ENCODE measurements around the gene GPR176.

The GPR176 gene

DNA sequence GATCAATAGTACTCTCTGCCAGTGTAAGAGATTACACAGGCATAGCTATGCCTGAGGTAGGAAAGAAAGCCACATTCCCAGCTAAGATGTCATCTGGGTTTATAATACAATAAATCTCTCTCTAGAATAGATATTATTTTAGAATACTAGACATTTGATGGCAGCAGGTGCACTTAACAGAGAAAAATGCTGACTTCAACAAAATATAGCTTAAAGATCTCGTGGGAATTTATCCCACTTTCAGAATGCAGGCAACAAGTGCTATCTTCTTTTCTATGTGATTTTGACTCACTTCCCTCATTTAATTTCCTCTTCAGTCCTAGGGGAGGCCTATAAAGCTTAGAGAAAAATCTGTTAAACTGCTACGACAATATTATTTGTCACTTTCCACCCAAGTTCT is 76.5 kb downstream of the GPR176 start:
- DNase-seq (ENCODE audit: low read depth), result no peak
- no peak overlapping the region for H3K4me3 ChIP-seq (ENCODE audit: low read depth, low read length)
- in situ Hi-C loops (cut with HindIII; ENCODE audit: low sequenced_read_pairs), result no loop called here
- TF ChIP-seq, protein P1, sequence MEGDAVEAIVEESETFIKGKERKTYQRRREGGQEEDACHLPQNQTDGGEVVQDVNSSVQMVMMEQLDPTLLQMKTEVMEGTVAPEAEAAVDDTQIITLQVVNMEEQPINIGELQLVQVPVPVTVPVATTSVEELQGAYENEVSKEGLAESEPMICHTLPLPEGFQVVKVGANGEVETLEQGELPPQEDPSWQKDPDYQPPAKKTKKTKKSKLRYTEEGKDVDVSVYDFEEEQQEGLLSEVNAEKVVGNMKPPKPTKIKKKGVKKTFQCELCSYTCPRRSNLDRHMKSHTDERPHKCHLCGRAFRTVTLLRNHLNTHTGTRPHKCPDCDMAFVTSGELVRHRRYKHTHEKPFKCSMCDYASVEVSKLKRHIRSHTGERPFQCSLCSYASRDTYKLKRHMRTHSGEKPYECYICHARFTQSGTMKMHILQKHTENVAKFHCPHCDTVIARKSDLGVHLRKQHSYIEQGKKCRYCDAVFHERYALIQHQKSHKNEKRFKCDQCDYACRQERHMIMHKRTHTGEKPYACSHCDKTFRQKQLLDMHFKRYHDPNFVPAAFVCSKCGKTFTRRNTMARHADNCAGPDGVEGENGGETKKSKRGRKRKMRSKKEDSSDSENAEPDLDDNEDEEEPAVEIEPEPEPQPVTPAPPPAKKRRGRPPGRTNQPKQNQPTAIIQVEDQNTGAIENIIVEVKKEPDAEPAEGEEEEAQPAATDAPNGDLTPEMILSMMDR (IDR thresholded peaks at IDR 0.05; ENCODE audit: low read depth, low read length, missing control alignments), result no peak

DNA sequence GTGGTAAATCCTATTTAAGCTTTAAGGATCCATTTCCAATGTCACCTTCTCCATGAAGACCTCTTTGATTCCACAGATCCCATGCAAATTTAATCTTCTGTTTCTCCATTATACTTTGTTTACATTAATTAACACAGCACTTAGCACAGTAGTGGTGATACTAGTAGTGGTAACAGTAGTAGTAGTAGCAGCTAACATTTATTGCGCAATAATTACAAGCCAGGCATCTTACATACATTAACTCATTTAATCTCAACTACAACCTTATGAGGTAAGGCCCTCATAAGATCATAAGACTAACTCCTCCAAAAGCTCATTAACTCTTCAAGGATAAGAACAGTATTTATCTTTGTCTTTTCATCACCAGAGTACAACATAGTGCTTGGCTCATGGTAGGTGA is 82.6 kb downstream of the GPR176 start:
- in situ Hi-C loops (cut with HindIII; ENCODE audit: low sequenced_read_pairs), result no loop called here
- no peak for DNase-seq (ENCODE audit: low read depth)
- TF ChIP-seq, protein P1 (IDR thresholded peaks at IDR 0.05; ENCODE audit: low read depth, low read length, missing control alignments), result no peak
- no peak overlapping the region for H3K4me3 ChIP-seq (ENCODE audit: low read depth, low read length)

DNA sequence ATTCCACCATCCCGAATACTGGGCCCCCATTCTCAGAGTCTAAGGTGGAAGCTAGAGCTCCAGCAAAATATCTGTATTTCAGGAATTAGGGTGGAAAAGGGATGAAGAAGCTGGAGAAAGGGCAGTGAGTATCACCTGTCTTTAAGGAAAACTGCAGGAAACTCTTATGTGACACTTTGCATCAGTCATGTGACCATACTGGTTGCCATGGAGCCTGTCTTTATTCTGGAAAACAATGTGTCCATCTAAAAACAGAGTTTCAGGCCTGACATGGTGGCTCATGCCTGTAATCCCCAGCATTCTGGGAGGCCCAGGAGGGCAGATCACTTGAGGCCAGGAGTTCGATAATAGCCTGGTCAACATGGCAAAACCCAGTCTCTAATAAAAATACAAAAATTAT is 84.5 kb downstream of the GPR176 start:
- in situ Hi-C loops (cut with HindIII; ENCODE audit: low sequenced_read_pairs), result no loop called here
- no peak overlapping the region for H3K4me3 ChIP-seq (ENCODE audit: low read depth, low read length)
- DNase-seq (ENCODE audit: low read depth), result no peak
- TF ChIP-seq, protein P1 (IDR thresholded peaks at IDR 0.05; ENCODE audit: low read depth, low read length, missing control alignments), result no peak

DNA sequence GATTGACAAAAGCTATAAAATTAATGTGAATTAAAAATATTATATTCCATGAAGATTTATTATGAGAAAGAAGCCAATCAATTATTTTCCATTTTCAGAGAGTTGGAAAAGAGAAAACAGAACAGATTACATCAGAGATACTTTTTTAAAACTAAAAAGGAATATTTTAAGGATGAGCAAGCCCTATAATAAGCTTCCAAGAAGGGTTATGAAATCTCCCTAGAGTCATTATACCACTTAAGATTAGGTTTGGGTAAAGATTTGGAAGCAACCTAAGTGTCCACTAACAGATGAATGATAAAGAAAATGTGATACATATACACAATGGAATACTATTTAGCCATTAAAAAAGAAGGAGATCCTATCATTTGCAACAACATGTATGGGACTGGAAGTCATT is 85.8 kb downstream of the GPR176 start:
- no peak for DNase-seq (ENCODE audit: low read depth)
- no peak overlapping the region for H3K4me3 ChIP-seq (ENCODE audit: low read depth, low read length)
- TF ChIP-seq, protein P1 (IDR thresholded peaks at IDR 0.05; ENCODE audit: low read depth, low read length, missing control alignments), result no peak
- in situ Hi-C loops (cut with HindIII; ENCODE audit: low sequenced_read_pairs), result no loop called here

DNA sequence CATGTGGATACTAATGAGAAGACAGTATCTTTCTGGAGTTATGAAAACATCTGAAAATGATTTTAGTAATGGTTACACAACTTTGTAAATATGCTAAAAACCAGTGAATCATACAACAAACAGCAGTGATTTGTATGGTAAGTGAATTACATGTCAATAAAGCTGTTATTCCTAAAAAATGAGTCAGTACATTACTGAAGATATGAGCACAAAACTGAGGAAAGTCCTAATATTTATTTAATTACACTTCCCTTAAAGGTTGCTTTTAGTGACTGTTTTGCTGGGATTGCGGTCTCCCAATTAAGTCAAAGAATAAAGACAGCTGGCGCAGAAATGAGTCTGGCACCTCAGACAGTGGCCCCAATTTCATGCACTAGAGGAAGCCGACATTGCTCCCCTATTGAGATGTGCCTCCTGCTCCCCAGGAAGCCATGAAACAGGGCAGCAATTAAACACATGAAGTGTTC is 86.5 kb downstream of the GPR176 start:
- TF ChIP-seq, protein P1 (IDR thresholded peaks at IDR 0.05; ENCODE audit: low read depth, low read length, missing control alignments), result no peak
- H3K4me3 ChIP-seq (ENCODE audit: low read depth, low read length), result no peak overlapping the region
- in situ Hi-C loops (cut with HindIII; ENCODE audit: low sequenced_read_pairs), result no loop called here

DNA sequence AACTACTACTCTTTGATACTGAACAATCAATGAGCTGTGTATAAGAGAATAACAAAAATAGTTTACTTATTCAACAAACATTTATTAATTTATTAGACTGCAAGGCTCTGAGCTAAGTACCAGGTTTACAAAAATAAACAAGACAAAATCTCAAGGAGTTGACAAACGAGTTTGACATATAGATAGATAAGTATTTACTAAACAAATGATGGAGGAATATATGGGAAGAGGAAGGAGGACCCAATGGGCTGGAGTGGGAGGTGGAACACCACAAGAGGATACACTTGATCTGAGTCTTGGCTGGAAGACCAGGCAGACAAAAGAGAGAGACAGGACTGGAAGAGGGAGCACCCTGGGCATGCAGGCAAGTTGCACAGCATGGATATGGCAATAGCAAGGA is 89.9 kb downstream of the GPR176 start:
- no peak for DNase-seq (ENCODE audit: low read depth)
- TF ChIP-seq, protein P1 (IDR thresholded peaks at IDR 0.05; ENCODE audit: low read depth, low read length, missing control alignments), result no peak
- no peak overlapping the region for H3K4me3 ChIP-seq (ENCODE audit: low read depth, low read length)
- in situ Hi-C loops (cut with HindIII; ENCODE audit: low sequenced_read_pairs), result no loop called here

More for the DNA sequence above, 86.5 kb downstream of the GPR176 start:
- no peak for DNase-seq (ENCODE audit: low read depth)

All from astrocyte of the cerebellum (primary cell).